Activated CD8-positive, alpha-beta T cell treated with anti-CD3 and anti-CD28 coated beads for 36 hours (primary cell): Measurements from ENCODE around the gene DPM1. TPM values are rescaled to one million over a fixed set of nuclear protein-coding genes. Genes with fewer than 3 reads are reported as not detected.
A peak's percentile ranks its signal among the peaks of the same experiment; 100 is the strongest.

ENCODE experiments used
- ATAC-seq: fragments of 200-7000 bp; cut with Tn5 transposase; one replicate; pipeline ENCODE4 v1.10.0; 2021; ENCODE audit warnings: mild to moderate bottlenecking, moderate library complexity
- CTCF ChIA-PET: fragments of 350-600 bp; sonication (Branson Sonifier 250); formaldehyde crosslinking; loops from one replicate; lab custom pipeline; 2021; ENCODE audit warnings: antibody characterized with exemption; lab: Charles Lee
- POLR2A ChIA-PET: fragments of 350-600 bp; sonication (Branson Sonifier 250); formaldehyde crosslinking; loops from one replicate; lab custom pipeline; 2021; ENCODE audit warnings: antibody characterized with exemption; lab: Charles Lee
- DNase-seq: peaks from one replicate; pipeline ENCODE4 v3.0.0-alpha.2; 2020
- H3K27ac Mint-ChIP-seq: one replicate; pipeline ENCODE4 v1.8.0; 2021; ENCODE audit warnings: mild to moderate bottlenecking, mixed read lengths
- H3K27me3 Mint-ChIP-seq: one replicate; pipeline ENCODE4 v1.8.0; 2021; ENCODE audit warnings: mixed read lengths
- H3K36me3 Mint-ChIP-seq: one replicate; pipeline ENCODE4 v1.8.0; 2021; ENCODE audit warnings: low read depth, mixed read lengths
- H3K4me1 Mint-ChIP-seq: one replicate; pipeline ENCODE4 v1.8.0; 2021; ENCODE audit warnings: low read depth, mixed read lengths
- H3K4me3 Mint-ChIP-seq: one replicate; pipeline ENCODE4 v1.8.0; 2021; ENCODE audit warnings: mild to moderate bottlenecking, moderate library complexity, mixed read lengths
- H3K9me3 Mint-ChIP-seq: one replicate; pipeline ENCODE4 v1.8.0; 2021; ENCODE audit warnings: mixed read lengths
- CTCF ChIP-seq: fragments of 200-600 bp; IDR thresholded peaks from one replicate; pipeline ENCODE4 v1.8.0; 2022; ENCODE audit warnings: antibody characterized with exemption, mild to moderate bottlenecking
- intact Hi-C: fragments of 100-400 bp; cut with micrococcal nuclease; formaldehyde crosslinking; loops from one replicate; pipeline ENCODE4 v1.10.0; 2022
- total RNA-seq, 2 experiments: library from RNA; stranded (reverse); gene quantifications; one replicate each; pipeline ENCODE4 v1.2.3, GENCODE V29; 2021

The DPM1 gene
- total RNA-seq: 10 to 100 TPM; 66.6 to 75.4 TPM

- H3K36me3 Mint-ChIP-seq: peaks cover 36% of the 10 kb centered on the region
- no peaks in the 10 kb centered on the region for H3K9me3 Mint-ChIP-seq
- DNase-seq: peak; percentile 91
- ChIA-PET CTCF (interaction anchor here (0.6 to 3.5 kb wide), 13 partner anchors 13 to 170 kb away, joined by 3 to 23 read pairs (median 7); partner anchors contain the start of genes ADNP and BCAS4), POLR2A (interaction anchor here (0.6 to 3.4 kb wide), 25 partner anchors 8 to 641 kb away, joined by 3 to 85 read pairs (median 4); partner anchors contain the start of genes ADNP, BCAS4 and PARD6B)
- intact Hi-C loops: no loop called here
- H3K4me3 Mint-ChIP-seq: peak within 1 kb of the TSS; percentile 96
- TF ChIP-seq CTCF: no peak
- no peaks in the 10 kb centered on the region for H3K27me3 Mint-ChIP-seq
- peak within 1 kb of the TSS; percentile 100 for H3K27ac Mint-ChIP-seq
- peak; percentile 81 for ATAC-seq
- H3K4me1 Mint-ChIP-seq: peaks cover 56% of the 10 kb centered on the region
These were observed at the start of gene DPM1 for GRCh38 chr20:50957798-50958614. Gene DPM1, minus strand, starts transcription at chr20:50958532. Its CDS starts 9 bp downstream, at chr20:50958523.

GRCh38 chr20:51005214-51005613 is 46.9 kb upstream of the DPM1 start:
- H3K27ac Mint-ChIP-seq: no peak overlapping the region
- no peaks in the 10 kb centered on the region for H3K9me3 Mint-ChIP-seq
- DNase-seq: no peak
- CTCF ChIA-PET: interaction anchor here (2.2 kb wide), 1 partner anchor 10 kb away, joined by 12 read pairs; no protein-coding TSS in a partner anchor
- H3K4me3 Mint-ChIP-seq: no peak overlapping the region
- ATAC-seq: no peak
- H3K36me3 Mint-ChIP-seq: no peaks in the 10 kb centered on the region
- no peaks in the 10 kb centered on the region for H3K4me1 Mint-ChIP-seq
- no peak for TF ChIP-seq CTCF
- intact Hi-C loops: no loop called here
- peaks cover 15% of the 10 kb centered on the region for H3K27me3 Mint-ChIP-seq
- POLR2A ChIA-PET: no interaction called here

GRCh38 chr20:51004781-51005180 is 46.4 kb upstream of the DPM1 start:
- Mint-ChIP-seq H3K4me3 (no peak overlapping the region), H3K36me3 (no peaks in the 10 kb centered on the region), H3K27ac (no peak overlapping the region), H3K9me3 (no peaks in the 10 kb centered on the region), H3K4me1 (no peaks in the 10 kb centered on the region), H3K27me3 (peaks cover 16% of the 10 kb centered on the region)
- intact Hi-C loops: no loop called here
- DNase-seq: no peak
- CTCF ChIA-PET: interaction anchor here (2.2 kb wide), 1 partner anchor 10 kb away, joined by 12 read pairs; no protein-coding TSS in a partner anchor
- POLR2A ChIA-PET: no interaction called here
- no peak for TF ChIP-seq CTCF
- no peak for ATAC-seq

- DNase-seq: no peak
- no peak for TF ChIP-seq CTCF
- Mint-ChIP-seq H3K27ac (no peak overlapping the region), H3K36me3 (no peaks in the 10 kb centered on the region), H3K9me3 (no peaks in the 10 kb centered on the region), H3K27me3 (peaks cover 16% of the 10 kb centered on the region), H3K4me3 (no peak overlapping the region), H3K4me1 (no peaks in the 10 kb centered on the region)
- ChIA-PET CTCF (no interaction called here), POLR2A (no interaction called here)
- intact Hi-C loops: no loop called here
- ATAC-seq: no peak
These were observed 46.0 kb upstream of the DPM1 start for GRCh38 chr20:51004305-51004727.

- DNase-seq (no peak), ATAC-seq (no peak)
- Mint-ChIP-seq H3K9me3 (no peaks in the 10 kb centered on the region), H3K4me1 (no peaks in the 10 kb centered on the region), H3K27ac (no peak overlapping the region), H3K4me3 (no peak overlapping the region), H3K36me3 (no peaks in the 10 kb centered on the region), H3K27me3 (peaks cover 17% of the 10 kb centered on the region)
- CTCF ChIA-PET: no interaction called here
- intact Hi-C loops: no loop called here
- POLR2A ChIA-PET: no interaction called here
- no peak for TF ChIP-seq CTCF
These were observed 45.4 kb upstream of the DPM1 start for GRCh38 chr20:51003753-51004152.
